Measurements from ENCODE around the gene IZUMO1R. TPM values are rescaled to one million over a fixed set of nuclear protein-coding genes. Genes with fewer than 3 reads are reported as not detected.
"Not testable (repeated sequence)": the region's sequence is repeated elsewhere in the genome, so short reads cannot be mapped to it uniquely, and the experiment has no call there.

The IZUMO1R gene
- total RNA-seq, 4 donors from 2014 or later, result not detected

DNA sequence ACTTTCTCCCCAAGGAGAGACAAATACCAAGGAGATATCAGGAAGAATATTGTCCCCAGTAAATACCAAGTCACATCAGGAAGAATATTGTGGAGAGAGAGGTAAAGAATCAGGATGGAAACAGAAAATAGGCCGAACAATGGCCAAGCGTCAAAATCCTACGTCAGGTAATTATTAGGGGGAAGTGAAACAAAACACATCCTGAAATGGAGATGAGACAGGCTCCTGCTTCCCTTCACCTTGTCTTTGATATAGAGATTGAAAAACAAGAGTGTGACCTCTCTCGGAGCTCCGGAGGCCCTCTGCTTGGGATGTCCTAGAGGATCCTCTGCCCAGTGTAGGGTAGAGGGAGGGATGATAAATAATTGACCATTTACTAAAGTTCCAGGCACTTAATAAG, 27.4 kb upstream of the IZUMO1R start:
- 89 to 93% methylated on average over 5 of the region's 5 CpGs for WGBS, 2 donors
- Histone ChIP-seq H3K4me3 (replicated peaks in 1 of 3) (no peak overlapping the region), H3K27me3 (no peaks in the 10 kb centered on the region), H3K27ac (no peak overlapping the region), H3K9me3 (no peaks in the 10 kb centered on the region), H3K4me1 (peaks cover 0 to 5% of the 10 kb centered on the region in 2 donors), H3K36me3 (no peaks in the 10 kb centered on the region)
- no peak for TF ChIP-seq POLR2A (IDR thresholded peaks at IDR 0.05)
- TF ChIP-seq, protein P1, sequence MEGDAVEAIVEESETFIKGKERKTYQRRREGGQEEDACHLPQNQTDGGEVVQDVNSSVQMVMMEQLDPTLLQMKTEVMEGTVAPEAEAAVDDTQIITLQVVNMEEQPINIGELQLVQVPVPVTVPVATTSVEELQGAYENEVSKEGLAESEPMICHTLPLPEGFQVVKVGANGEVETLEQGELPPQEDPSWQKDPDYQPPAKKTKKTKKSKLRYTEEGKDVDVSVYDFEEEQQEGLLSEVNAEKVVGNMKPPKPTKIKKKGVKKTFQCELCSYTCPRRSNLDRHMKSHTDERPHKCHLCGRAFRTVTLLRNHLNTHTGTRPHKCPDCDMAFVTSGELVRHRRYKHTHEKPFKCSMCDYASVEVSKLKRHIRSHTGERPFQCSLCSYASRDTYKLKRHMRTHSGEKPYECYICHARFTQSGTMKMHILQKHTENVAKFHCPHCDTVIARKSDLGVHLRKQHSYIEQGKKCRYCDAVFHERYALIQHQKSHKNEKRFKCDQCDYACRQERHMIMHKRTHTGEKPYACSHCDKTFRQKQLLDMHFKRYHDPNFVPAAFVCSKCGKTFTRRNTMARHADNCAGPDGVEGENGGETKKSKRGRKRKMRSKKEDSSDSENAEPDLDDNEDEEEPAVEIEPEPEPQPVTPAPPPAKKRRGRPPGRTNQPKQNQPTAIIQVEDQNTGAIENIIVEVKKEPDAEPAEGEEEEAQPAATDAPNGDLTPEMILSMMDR (IDR thresholded peaks at IDR 0.05), result no peak
- intact Hi-C loops (cut with DNase I), result no loop called here
- DNase-seq, result no peak

DNA sequence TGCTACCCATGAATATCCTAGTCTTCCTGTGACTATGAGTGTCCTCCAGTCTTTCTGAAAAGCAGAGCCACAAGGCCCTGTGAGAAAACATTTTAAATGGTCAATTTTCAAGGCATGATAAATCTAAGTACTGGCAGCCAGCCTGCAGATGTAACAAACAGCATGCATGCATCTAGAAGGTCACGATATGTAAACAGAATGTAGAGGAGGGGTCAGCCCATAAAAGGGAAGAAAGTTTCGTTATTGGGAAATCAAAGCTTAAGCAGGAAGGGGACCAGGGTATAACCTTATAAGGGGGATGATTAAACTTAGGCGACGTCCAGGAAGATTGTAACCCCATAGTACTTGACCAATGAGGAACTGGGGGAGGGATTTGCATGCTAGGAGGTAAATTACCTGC, 26.2 kb upstream of the IZUMO1R start:
- H3K4me1 ChIP-seq; H3K27me3 ChIP-seq; H3K36me3 ChIP-seq; intact Hi-C loops (cut with DNase I); DNase-seq; H3K9me3 ChIP-seq; H3K27ac ChIP-seq; H3K4me3 ChIP-seq (replicated peaks in 1 of 3): not testable (repeated sequence)
- 79 to 83% methylated on average over 4 of the region's 4 CpGs for WGBS, 2 donors

DNA sequence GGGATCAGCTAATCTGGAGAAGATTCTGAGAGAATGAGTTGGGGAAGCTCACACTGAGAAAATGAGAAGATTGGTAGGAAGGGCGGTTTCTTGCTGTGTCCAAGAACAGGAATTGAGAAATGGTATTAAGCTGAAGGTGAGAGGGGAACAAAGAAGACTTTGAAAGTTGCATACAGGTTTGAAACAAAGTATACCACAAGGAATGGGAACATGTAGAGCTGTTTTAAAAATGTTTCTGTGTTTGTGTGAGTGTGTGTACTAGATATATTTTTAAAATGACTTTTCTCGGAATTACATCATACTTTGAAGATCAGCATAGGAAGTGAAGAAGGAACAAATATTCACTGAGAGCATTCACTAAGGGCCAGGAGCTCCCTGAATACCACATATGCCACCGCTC, 24.4 kb upstream of the IZUMO1R start:
- TF ChIP-seq, protein P1 (IDR thresholded peaks at IDR 0.05), result no peak
- TF ChIP-seq POLR2A (IDR thresholded peaks at IDR 0.05), result no peak
- WGBS, 2 donors, result 93 to 94% methylated on average over 3 of the region's 3 CpGs
- Histone ChIP-seq H3K4me3 (replicated peaks in 1 of 3) (no peak overlapping the region), H3K27me3 (no peaks in the 10 kb centered on the region), H3K9me3 (no peaks in the 10 kb centered on the region), H3K27ac (no peak overlapping the region), H3K36me3 (no peaks in the 10 kb centered on the region), H3K4me1 (peaks cover 18 to 27% of the 10 kb centered on the region in 2 donors)
- DNase-seq, result no peak
- intact Hi-C loops (cut with DNase I), result no loop called here

DNA sequence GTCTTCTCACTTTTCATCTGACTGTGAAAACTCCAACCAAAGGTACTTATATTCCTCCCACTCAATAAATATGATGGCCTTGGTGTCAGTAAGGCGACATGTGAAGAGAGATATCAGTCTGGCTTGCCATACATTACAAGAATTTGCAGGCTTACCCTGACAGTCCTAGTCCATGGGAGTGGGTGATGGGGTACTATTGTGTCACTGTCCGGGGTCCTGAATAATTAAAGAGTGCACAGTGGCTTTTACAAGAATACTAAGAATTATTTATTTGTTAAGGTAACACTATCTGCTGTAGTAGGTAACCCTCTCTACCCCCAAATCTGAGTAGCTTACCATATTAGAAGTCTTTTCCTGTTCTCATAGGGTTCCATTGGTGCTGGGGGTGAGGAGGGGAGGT, 23.1 kb upstream of the IZUMO1R start:
- Histone ChIP-seq H3K27me3 (no peaks in the 10 kb centered on the region), H3K9me3 (no peaks in the 10 kb centered on the region), H3K4me1 (peaks cover 18 to 32% of the 10 kb centered on the region in 2 donors), H3K4me3 (replicated peaks in 1 of 3) (no peak overlapping the region), H3K27ac (no peak overlapping the region), H3K36me3 (no peaks in the 10 kb centered on the region)
- WGBS, 2 donors, result 88 to 91% methylated on average over 2 of the region's 2 CpGs
- intact Hi-C loops (cut with DNase I), result no loop called here
- no peak for DNase-seq
- TF ChIP-seq, protein P1 (IDR thresholded peaks at IDR 0.05), result no peak
- TF ChIP-seq POLR2A (IDR thresholded peaks at IDR 0.05), result no peak

DNA sequence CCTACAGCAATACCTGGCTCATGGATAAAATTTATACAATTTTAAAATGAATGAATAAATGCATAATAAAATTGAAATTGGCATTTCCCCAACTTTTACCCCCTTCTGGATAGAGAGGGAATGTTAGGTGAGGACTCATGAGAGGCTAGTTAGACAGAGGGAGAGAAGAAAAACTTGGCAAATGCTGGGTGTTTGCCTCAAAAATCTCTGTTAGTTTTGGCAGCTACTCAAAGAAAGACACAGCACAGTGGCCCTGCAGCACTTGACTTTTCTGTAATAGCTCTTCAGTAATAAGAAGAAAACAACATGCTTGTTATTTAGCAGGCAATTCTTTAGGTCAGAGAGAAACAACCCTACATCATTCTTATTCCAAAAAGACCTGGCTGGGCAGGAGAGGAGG, 20.7 kb upstream of the IZUMO1R start:
- H3K27ac ChIP-seq, result peak overlapping the region; percentile 82 to 89 (median 87)
- TF ChIP-seq POLR2A (IDR thresholded peaks at IDR 0.05), result no peak
- TF ChIP-seq, protein P1 (IDR thresholded peaks at IDR 0.05), result peak in 3 of 6 experiments; percentile 10 to 39 (median 18)
- intact Hi-C loops (cut with DNase I), result no loop called here
- H3K27me3 ChIP-seq, result no peaks in the 10 kb centered on the region
- H3K4me3 ChIP-seq (replicated peaks in 1 of 3), result no peak overlapping the region
- DNase-seq, result peak; percentile 38 to 40
- no peaks in the 10 kb centered on the region for H3K36me3 ChIP-seq
- peaks cover 23 to 42% of the 10 kb centered on the region in 2 donors for H3K4me1 ChIP-seq
- no peaks in the 10 kb centered on the region for H3K9me3 ChIP-seq

DNA sequence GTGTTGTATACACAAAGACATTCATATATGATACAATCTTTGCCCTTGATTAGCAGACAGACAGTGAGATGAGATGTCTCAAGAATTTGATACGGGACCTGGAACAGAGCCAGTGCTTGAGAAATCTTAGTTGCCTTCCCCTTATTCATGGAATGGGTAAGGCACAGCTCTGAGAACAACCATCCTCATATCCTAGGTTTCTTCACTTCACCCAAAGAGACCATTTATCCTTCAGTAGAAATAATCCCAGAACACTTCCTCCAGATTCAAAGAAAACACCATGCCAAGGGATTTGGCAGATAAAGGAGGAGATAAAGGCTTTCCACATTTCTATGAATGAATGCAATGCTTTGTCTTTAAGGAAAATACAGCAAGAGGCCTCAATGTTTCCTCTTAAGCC, 8.8 kb upstream of the IZUMO1R start:
- TF ChIP-seq POLR2A (IDR thresholded peaks at IDR 0.05), result no peak
- TF ChIP-seq, protein P1 (IDR thresholded peaks at IDR 0.05), result no peak
- intact Hi-C loops (cut with DNase I), result no loop called here
- Histone ChIP-seq H3K9me3 (no peaks in the 10 kb centered on the region), H3K4me1 (no peaks in the 10 kb centered on the region), H3K27ac (no peak overlapping the region), H3K27me3 (no peaks in the 10 kb centered on the region), H3K36me3 (no peaks in the 10 kb centered on the region), H3K4me3 (replicated peaks in 1 of 3) (no peak overlapping the region)
- WGBS, 2 donors, result 48% methylated on average over 1 of the region's 1 CpG
- no peak for DNase-seq
